T-helper 1 cell treated with Interleukin-12 subunit alpha and Interleukin-12 subunit beta and Interleukin-4 antibody, amounts not matched to agents 30 μg/mL and 1 μg/mL, for 36 hours (primary cell): ENCODE measurements around the gene HOXA4.

Source experiments
- H3K27ac Mint-ChIP-seq: one replicate; pipeline ENCODE4 v1.8.0; 2021; ENCODE audit warnings: mild to moderate bottlenecking, mixed read lengths
- H3K27me3 Mint-ChIP-seq: one replicate; pipeline ENCODE4 v1.8.0; 2021; ENCODE audit warnings: low read depth, mixed read lengths
- H3K36me3 Mint-ChIP-seq: one replicate; pipeline ENCODE4 v1.8.0; 2021; ENCODE audit warnings: low read depth, mixed read lengths
- H3K4me1 Mint-ChIP-seq: one replicate; pipeline ENCODE4 v1.8.0; 2021; ENCODE audit warnings: low read depth, mixed read lengths
- H3K4me3 Mint-ChIP-seq: one replicate; pipeline ENCODE4 v1.8.0; 2021; ENCODE audit warnings: mild to moderate bottlenecking, moderate library complexity, mixed read lengths
- H3K9me3 Mint-ChIP-seq: one replicate; pipeline ENCODE4 v1.8.0; 2021; ENCODE audit warnings: mixed read lengths

HOXA4 gene

DNA sequence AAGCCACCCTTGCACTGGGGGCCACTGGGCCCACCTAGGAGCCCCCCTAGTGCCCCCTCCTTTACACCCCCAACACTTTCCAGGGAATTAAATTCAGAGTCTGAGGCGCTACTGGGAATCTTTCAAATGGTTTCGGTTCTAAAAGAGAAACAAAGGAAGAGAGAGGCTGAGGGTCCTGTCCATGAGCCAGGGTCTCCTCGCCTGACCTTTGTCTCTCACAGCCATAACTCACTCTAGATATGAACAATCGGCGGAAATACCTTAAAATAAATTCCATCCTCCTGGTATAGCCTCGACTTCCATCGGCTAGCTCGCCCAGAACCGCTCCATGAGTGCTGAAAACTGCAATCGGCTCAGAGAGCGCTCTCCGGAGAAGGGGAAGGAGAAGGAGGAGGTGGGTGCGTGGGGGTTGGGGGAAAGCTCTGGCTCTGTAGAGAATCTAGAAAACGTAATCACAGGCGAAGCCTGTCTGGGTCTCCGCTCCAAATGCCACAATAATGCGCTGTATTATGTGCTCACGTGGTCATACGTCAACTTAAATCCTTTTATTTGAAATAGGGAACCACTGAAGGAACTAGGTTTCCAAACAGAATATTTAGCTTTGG, 12.6 kb downstream of the HOXA4 start:
- Mint-ChIP-seq H3K9me3 (no peaks in the 10 kb centered on the region), H3K36me3 (no peaks in the 10 kb centered on the region), H3K27ac (no peak overlapping the region), H3K4me1 (no peaks in the 10 kb centered on the region), H3K4me3 (no peak overlapping the region), H3K27me3 (peaks cover 7% of the 10 kb centered on the region)

DNA sequence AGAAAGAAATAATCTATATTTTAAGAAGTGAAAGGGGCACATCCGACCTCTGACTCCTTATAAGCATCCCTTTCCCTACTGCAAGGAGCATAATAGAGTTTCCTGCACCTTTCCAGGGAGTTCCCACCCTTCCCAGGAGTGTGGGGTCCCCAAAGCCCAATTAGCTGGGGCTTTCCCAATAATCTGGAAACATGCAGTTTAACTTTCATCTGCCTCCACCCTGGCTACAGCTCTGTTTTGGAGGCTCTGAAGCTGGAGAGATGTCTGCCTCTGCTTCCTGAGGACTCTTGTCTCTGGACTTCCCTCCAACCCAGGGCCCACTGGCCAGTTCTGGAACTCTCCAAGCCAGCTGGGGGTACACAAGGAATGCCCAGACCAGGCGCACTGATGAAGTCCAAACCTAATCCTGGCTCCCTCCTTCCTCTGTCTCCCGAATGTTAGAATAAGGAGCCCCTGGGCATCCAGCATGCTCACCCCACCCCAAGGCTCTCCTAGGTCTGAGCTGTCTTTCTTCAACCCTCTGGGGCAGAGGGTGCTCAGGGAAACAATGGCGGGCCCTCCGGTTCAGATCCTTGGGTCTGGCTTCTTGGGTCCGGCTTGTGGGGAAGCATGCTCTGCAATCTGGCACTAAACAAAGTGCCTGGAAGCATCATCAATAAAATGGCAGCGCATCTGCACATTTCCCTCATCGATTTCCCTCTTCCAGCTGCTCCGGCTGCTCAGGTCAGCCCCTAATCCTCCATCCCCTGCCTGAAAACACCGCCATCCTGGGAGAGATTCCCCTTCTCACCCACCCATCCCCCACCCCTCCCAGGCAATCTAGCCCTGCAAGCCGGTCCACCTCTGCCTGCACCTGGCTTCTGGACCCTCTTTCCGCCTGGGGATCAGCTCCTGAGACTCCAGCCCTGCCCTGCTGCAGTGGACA, 13.3 kb downstream of the HOXA4 start:
- peaks cover 7% of the 10 kb centered on the region for H3K27me3 Mint-ChIP-seq
- no peaks in the 10 kb centered on the region for H3K36me3 Mint-ChIP-seq
- H3K27ac Mint-ChIP-seq, result no peak overlapping the region
- no peaks in the 10 kb centered on the region for H3K4me1 Mint-ChIP-seq
- no peaks in the 10 kb centered on the region for H3K9me3 Mint-ChIP-seq
- H3K4me3 Mint-ChIP-seq, result no peak overlapping the region

DNA sequence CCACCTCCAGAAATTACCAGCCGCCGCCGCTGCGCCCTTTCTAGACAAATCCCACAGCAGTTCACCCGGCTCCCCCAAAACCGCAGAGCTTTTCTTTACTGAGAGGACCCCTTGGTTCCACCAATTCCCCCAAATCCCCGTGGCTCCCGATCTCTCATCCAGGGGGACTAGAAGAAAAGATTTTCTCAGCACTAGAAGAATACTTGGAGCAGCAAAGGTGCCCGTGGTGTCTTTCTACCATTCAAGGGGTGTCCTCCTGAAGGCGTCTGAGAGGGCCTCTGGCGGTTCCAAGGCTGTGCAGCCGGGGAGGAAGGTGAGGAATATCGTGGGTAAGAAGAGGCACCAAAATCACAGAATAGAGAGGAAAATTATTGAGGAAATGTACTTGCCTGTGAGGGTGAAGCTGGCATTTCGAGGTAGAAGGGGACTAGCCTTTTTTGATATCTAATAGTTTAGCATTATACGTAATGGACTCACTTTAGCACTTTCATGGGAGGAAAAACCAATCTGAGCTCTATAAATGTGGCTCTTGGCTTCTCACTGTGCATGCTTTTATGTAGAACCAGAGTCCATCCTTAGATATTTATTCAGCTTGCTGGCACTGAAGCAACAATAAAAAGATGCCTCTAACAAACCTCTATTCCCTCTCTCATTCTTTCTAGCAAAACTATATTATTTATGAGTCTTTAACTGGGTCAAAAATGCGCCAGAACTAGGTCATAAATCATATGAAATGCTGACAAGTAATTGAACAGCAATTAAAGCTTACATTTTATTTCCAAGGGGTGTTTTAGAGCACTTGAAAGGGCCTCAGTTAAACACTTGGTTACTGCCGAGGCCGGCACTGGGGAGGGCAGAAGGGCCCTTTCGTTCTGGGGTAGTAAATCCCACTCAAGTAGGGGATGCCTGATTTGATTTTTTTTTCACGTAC, 14.3 kb downstream of the HOXA4 start:
- Mint-ChIP-seq H3K36me3 (no peaks in the 10 kb centered on the region), H3K27ac (no peak overlapping the region)

DNA sequence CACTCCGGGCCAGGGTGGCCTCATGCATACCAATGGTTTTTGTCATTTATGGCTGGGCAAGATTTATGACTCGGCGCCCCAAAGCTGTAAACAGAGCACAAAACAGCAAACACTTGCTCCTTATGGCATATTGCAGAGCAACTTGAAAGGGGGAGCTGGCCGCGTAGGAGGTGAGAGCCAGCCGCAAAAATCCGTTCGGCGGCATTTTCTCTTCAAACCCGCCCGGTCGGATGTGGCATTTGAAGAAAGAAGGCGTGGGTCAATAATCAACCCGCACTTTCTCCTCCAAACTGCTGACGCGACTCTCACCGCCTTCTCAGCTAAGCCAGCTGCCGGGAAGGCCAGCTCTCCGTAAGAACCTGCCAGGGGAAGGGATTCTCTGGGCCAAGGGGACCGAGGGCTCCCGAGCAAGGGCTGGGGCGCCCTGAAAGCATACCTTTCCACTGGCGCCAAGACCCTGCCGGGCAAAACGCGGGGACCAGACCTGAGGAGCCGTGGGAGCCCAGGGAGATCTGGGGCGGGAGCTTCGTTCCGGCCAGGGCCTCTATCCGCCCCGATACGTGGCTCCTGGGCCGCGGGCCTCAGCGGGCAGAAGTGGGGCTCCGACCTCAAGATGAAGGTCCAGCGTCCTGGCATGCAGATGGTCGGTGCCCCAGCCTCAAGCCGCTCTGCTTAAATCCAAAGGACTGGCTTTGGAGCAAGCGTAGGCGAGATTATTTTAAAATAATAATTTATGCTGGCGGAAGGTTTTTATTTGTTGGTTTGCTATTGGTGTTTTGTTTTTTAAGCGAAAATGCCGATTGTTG, 15.1 kb downstream of the HOXA4 start:
- peaks cover 11% of the 10 kb centered on the region for H3K27me3 Mint-ChIP-seq

More for the DNA sequence above, 14.3 kb downstream of the HOXA4 start:
- Mint-ChIP-seq H3K4me1 (no peaks in the 10 kb centered on the region), H3K27me3 (peaks cover 11% of the 10 kb centered on the region), H3K9me3 (no peaks in the 10 kb centered on the region), H3K4me3 (no peak overlapping the region)

DNA sequence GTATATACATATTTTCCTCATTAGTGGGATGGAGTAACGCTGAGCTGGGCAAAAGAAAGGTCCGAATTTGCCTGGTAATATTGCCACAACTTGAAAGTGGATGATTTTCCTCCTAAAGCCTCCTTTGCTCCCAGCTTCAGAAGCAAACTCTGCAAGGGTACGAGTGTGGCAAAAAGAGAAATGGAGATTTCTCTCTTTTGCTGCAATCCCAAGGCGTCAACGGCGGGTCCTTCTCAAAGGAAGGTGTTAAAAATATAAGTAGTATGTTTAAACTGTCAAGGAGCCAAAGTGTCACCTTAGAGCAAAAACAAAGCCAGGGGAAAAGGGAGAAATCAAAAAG, 15.7 kb downstream of the HOXA4 start:
- no peak overlapping the region for H3K4me3 Mint-ChIP-seq
- H3K27me3 Mint-ChIP-seq, result peaks cover 11% of the 10 kb centered on the region
- no peak overlapping the region for H3K27ac Mint-ChIP-seq

More for the DNA sequence above, 15.1 kb downstream of the HOXA4 start:
- Mint-ChIP-seq H3K9me3 (no peaks in the 10 kb centered on the region), H3K27ac (no peak overlapping the region), H3K4me3 (no peak overlapping the region), H3K4me1 (no peaks in the 10 kb centered on the region), H3K36me3 (no peaks in the 10 kb centered on the region)

DNA sequence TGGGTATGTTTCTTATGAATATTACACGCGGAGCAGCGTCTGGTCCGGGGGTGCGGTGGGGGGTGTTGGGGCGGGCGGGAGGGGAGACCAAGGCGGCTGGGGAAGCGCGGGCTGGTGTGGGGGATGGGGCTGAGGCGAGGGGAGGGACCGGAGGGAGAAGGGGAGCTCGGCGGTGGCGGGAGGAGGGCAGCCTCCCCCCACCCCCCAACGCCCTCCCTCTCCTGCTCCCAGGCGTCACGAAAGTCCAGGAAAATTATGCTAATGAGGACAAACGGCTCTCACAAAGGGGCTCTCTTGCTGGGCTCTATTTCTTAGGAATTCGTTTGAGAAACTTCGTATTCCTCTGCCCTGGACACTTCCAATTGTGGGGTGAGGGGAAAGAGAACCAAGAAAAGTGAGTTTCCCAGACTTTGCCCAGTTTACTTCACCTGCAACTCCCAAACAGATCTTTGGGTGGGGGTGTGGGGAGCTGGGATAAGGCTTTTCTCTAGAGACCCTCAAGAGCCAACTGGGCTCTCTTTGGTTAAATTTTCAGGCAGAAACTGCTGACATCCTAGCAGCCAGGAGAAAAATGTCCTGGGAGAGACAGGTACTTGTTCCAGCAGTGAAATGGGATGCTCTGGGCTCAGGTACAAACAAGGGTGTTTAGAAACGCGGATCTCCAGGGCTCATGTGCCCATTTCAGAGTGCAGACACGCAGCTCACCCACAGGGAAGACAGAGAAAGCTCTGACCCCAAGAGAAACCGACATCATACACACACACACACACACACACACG, 16.4 kb downstream of the HOXA4 start:
- H3K27ac Mint-ChIP-seq, result no peak overlapping the region
- H3K36me3 Mint-ChIP-seq, result no peaks in the 10 kb centered on the region
- no peak overlapping the region for H3K4me3 Mint-ChIP-seq
- H3K4me1 Mint-ChIP-seq, result no peaks in the 10 kb centered on the region
- H3K27me3 Mint-ChIP-seq, result peaks cover 7% of the 10 kb centered on the region
- no peaks in the 10 kb centered on the region for H3K9me3 Mint-ChIP-seq

More for the DNA sequence above, 15.7 kb downstream of the HOXA4 start:
- Mint-ChIP-seq H3K9me3 (no peaks in the 10 kb centered on the region), H3K4me1 (no peaks in the 10 kb centered on the region), H3K36me3 (no peaks in the 10 kb centered on the region)

DNA sequence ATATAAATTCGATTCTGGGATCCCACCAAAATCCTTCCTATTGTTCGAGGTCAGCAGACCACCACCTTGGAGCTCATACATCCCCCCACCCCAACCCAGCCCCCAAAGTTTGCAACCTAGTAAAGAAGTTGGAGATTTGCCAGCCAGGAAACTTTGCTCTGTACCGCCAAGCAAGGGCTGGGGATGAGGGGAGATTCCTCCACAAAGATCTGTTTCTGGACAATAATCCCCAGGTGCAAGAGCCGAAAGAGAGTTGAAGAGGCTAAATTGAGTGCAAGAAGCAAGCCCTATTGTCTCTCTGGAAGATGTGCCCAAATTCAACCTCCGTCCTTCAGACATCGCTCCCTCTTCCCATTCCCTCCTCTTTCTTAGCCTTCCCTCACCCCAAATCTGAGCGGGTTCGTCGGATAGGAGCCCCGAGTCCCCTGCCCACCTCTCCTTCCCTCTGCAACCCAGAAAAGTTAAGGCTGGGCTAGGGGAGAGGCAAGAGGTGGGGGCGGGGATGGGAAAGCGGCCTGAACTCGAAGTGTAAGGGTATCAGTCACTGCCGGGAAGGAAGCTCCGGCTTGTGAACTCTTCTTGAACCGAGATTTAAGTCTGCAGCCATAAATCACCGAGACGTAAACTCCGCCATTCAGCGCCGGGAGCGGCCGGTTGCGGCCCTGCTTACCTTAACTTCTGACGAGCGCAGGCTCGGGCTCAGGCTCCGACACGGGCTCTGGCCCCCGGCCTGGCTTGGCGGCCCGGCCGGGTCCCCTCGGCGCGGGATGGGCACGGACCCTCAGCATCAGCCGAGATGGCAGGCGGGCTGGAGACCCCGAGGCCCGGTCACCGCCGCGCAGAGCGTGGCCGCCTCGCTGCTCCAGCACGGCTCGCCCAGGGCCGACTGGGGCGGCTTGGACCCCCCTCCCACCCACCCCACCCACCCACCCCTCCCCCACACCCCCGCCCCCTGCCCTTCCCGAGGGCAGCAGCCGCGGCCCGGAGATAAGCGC, 17.3 kb downstream of the HOXA4 start:
- no peaks in the 10 kb centered on the region for H3K9me3 Mint-ChIP-seq
- no peak overlapping the region for H3K27ac Mint-ChIP-seq
- peaks cover 4% of the 10 kb centered on the region for H3K27me3 Mint-ChIP-seq
- H3K4me1 Mint-ChIP-seq, result no peaks in the 10 kb centered on the region
- no peaks in the 10 kb centered on the region for H3K36me3 Mint-ChIP-seq
- no peak overlapping the region for H3K4me3 Mint-ChIP-seq

DNA sequence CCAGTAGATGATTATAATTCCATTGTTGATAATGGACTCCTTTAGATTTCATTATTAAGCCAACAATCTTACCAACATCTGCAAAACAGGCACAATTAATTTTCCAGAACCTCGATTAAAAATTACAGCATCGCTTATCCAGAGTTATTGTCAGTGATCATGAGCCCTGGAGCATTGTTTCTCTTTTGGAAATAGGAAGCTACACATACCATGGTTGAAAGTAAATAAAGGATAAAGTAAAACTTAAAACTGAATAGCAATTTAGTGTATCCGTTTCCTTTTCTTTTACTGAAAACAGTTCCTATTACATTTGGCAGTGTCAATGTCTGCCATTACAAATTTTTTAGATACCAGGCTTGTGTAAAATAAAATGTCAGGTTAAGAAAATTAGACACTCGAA, 18.2 kb downstream of the HOXA4 start:
- Mint-ChIP-seq H3K9me3 (no peaks in the 10 kb centered on the region), H3K27ac (no peak overlapping the region), H3K4me1 (no peaks in the 10 kb centered on the region), H3K36me3 (no peaks in the 10 kb centered on the region), H3K4me3 (no peak overlapping the region), H3K27me3 (peaks cover 4% of the 10 kb centered on the region)

DNA sequence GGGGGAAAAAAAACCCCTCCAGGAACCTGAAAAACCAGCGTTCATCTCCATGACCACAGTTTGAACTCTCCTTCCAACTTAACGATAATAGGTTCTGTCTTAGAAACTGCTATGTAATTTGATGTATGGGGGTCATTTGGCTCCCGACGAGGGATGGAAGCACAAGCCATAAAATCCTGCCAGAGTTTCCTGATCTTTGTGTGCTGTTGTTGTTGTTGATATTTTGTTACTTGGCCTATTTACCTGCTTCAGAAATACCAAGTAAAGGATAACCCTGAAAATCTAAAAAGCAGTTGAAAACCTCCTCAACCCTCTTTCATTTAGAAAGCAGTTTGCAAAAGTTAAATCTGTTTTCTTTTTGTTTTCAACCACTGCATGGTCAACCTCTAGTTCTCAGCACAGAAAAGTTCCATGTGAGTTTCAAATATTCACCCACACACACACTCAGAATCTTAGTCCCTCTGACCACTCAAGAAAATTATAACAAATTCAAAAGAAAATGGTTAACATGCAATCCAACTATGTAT, 18.7 kb downstream of the HOXA4 start:
- no peak overlapping the region for H3K27ac Mint-ChIP-seq
- H3K27me3 Mint-ChIP-seq, result peaks cover 4% of the 10 kb centered on the region
- no peak overlapping the region for H3K4me3 Mint-ChIP-seq
- H3K9me3 Mint-ChIP-seq, result no peaks in the 10 kb centered on the region
- H3K36me3 Mint-ChIP-seq, result no peaks in the 10 kb centered on the region
- H3K4me1 Mint-ChIP-seq, result no peaks in the 10 kb centered on the region

DNA sequence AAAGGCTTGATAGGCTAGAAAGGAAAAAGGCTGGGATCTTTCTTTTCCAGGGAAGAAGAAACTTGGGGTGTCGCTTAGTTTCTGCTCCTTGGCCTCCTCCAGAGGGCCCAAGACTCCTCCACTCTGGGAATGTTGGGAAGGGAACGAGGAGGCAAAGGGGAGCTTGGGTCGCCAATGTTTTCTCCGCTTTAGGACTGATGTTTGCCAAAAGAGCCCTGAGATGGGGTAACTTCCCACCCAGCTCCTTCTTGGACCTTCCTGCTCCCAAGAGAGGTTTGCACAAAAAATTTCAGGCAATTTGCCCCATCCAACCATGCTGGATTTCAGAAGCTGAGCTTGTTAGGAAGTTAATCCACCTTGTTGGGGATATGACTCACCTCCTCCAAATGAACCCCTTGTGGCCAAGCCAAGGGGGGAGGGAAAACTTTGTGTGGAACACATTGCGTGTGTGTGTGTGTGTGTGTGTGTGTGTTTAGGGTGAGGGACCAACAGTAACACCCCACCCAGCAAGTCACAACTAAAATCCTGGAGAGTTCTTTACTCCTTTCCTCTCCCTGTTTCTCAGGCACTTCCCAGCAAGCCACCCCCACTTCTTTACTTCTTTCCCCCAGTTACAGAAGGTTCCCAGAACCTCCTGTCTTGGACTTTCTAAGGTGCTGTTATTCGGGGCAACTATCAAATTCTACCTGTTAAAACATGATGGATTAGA, 19.4 kb downstream of the HOXA4 start:
- no peaks in the 10 kb centered on the region for H3K36me3 Mint-ChIP-seq
- no peaks in the 10 kb centered on the region for H3K4me1 Mint-ChIP-seq
- no peak overlapping the region for H3K4me3 Mint-ChIP-seq

DNA sequence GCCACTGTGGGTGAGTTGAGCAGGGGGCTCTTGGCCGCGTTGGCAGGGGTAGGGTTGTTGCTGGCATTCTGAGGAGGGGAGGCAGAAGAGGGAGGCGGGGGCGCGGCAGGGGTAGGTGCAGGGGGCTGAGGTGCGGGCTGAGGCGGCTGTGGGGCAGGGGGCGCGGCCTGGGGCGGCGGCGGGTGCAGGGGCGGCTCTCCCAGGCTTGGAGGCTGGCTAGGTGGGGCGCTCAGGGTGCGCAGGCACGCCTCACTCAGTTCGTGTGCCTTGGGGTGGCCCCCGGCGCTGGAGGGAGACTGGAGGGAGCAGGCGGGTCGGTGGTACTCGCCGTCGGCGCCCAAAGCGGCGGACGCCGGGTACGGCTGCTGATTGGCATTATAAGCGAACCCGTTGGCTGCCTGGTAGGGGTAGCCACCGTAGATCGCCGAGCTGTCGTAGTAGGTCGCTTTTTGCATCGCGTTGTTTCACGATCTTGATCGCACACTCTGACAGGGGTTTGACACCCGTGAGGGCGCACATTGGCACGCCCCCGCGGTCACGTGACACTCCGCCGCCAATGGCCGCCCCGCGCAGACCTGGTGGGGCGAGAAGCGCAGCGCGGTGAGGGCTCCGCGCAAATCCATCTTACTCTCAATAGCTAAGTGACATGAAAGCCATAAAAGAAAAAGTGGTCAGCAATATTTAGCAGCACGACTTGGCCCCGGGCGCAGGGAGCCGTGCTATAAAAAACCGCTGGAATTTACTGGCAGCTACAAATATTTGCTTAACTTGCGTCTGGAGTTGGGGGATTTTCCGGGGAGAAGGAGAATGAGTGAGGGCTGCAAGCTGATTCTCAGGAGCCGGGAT, 20.1 kb downstream of the HOXA4 start:
- Mint-ChIP-seq H3K36me3 (no peaks in the 10 kb centered on the region), H3K4me3 (no peak overlapping the region), H3K4me1 (no peaks in the 10 kb centered on the region), H3K9me3 (no peaks in the 10 kb centered on the region), H3K27ac (no peak overlapping the region), H3K27me3 (peaks cover 8% of the 10 kb centered on the region)

More for the DNA sequence above, 19.4 kb downstream of the HOXA4 start:
- Mint-ChIP-seq H3K9me3 (no peaks in the 10 kb centered on the region), H3K27ac (no peak overlapping the region), H3K27me3 (peaks cover 5% of the 10 kb centered on the region)
